Measurements from ENCODE around the gene PINLYP.

Gene PINLYP

GRCh38 chr19:43538922-43539321 is 36.7 kb upstream of the PINLYP start:
- Histone ChIP-seq H3K27me3 (ENCODE audit: insufficient read depth, low read length, poor library complexity, severe bottlenecking) (no peaks in the 10 kb centered on the region), H4K20me1 (ENCODE audit: insufficient read depth, low read length, poor library complexity, severe bottlenecking) (no peaks in the 10 kb centered on the region), H3K9me3 (ENCODE audit: insufficient read depth, low read depth, low read length) (no peaks in the 10 kb centered on the region), H2AFZ (ENCODE audit: low read length) (no peak overlapping the region), H3K4me2 (ENCODE audit: low read depth, low read length, poor library complexity, severe bottlenecking) (no peak overlapping the region), H3K4me3 (ENCODE audit: low read length, poor library complexity, severe bottlenecking) (no peak overlapping the region), H3K9ac (ENCODE audit: low read depth, low read length, poor library complexity, severe bottlenecking) (no peak overlapping the region), H3F3A (ENCODE audit: low read depth) (peaks cover 5% of the 10 kb centered on the region; the same call in 1 of the 2 replicates), H3K4me1 (ENCODE audit: insufficient read depth, low read length, poor library complexity, severe bottlenecking) (no peaks in the 10 kb centered on the region), H3K79me2 (ENCODE audit: insufficient read depth, low read length) (no peaks in the 10 kb centered on the region), H3K36me3 (ENCODE audit: insufficient read depth, low read length) (peaks cover 44% of the 10 kb centered on the region; the same call in 1 of the 2 replicates), H3K9me2 (replicated peaks; ENCODE audit: low read depth, low read length) (no peaks in the 10 kb centered on the region)
- no peak for TF ChIP-seq EZH2phosphoT487 (IDR thresholded peaks at IDR 0.05; ENCODE audit: borderline replicate concordance)
- TF ChIP-seq, protein P1, sequence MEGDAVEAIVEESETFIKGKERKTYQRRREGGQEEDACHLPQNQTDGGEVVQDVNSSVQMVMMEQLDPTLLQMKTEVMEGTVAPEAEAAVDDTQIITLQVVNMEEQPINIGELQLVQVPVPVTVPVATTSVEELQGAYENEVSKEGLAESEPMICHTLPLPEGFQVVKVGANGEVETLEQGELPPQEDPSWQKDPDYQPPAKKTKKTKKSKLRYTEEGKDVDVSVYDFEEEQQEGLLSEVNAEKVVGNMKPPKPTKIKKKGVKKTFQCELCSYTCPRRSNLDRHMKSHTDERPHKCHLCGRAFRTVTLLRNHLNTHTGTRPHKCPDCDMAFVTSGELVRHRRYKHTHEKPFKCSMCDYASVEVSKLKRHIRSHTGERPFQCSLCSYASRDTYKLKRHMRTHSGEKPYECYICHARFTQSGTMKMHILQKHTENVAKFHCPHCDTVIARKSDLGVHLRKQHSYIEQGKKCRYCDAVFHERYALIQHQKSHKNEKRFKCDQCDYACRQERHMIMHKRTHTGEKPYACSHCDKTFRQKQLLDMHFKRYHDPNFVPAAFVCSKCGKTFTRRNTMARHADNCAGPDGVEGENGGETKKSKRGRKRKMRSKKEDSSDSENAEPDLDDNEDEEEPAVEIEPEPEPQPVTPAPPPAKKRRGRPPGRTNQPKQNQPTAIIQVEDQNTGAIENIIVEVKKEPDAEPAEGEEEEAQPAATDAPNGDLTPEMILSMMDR (conservative IDR thresholded peaks at IDR 0.05; ENCODE audit: low read length) = no peak

- TF ChIP-seq EZH2phosphoT487 (IDR thresholded peaks at IDR 0.05; ENCODE audit: borderline replicate concordance) = no peak
- TF ChIP-seq, protein P1 (conservative IDR thresholded peaks at IDR 0.05; ENCODE audit: low read length) = no peak
- Histone ChIP-seq H3K79me2 (ENCODE audit: insufficient read depth, low read length) (no peaks in the 10 kb centered on the region), H3F3A (ENCODE audit: low read depth) (no peaks in the 10 kb centered on the region), H3K4me2 (ENCODE audit: low read depth, low read length, poor library complexity, severe bottlenecking) (no peak overlapping the region), H3K4me3 (ENCODE audit: low read length, poor library complexity, severe bottlenecking) (no peak overlapping the region), H3K36me3 (ENCODE audit: insufficient read depth, low read length) (peaks cover 50% of the 10 kb centered on the region; the same call in 1 of the 2 replicates), H3K27me3 (ENCODE audit: insufficient read depth, low read length, poor library complexity, severe bottlenecking) (no peaks in the 10 kb centered on the region), H4K20me1 (ENCODE audit: insufficient read depth, low read length, poor library complexity, severe bottlenecking) (no peaks in the 10 kb centered on the region), H3K9me2 (replicated peaks; ENCODE audit: low read depth, low read length) (no peaks in the 10 kb centered on the region), H3K9me3 (ENCODE audit: insufficient read depth, low read depth, low read length) (no peaks in the 10 kb centered on the region), H3K4me1 (ENCODE audit: insufficient read depth, low read length, poor library complexity, severe bottlenecking) (no peaks in the 10 kb centered on the region), H2AFZ (ENCODE audit: low read length) (no peak overlapping the region), H3K9ac (ENCODE audit: low read depth, low read length, poor library complexity, severe bottlenecking) (no peak overlapping the region)
These were observed 35.2 kb upstream of the PINLYP start for GRCh38 chr19:43540381-43540780.

- H3K4me1 ChIP-seq (ENCODE audit: insufficient read depth, low read length, poor library complexity, severe bottlenecking) = no peaks in the 10 kb centered on the region
- H3K9ac ChIP-seq (ENCODE audit: low read depth, low read length, poor library complexity, severe bottlenecking) = no peak overlapping the region
- H3K36me3 ChIP-seq (ENCODE audit: insufficient read depth, low read length) = peaks cover 51% of the 10 kb centered on the region; the same call in 1 of the 2 replicates
- H3K79me2 ChIP-seq (ENCODE audit: insufficient read depth, low read length) = no peaks in the 10 kb centered on the region
- no peaks in the 10 kb centered on the region for H3K9me2 ChIP-seq (replicated peaks; ENCODE audit: low read depth, low read length)
- no peaks in the 10 kb centered on the region for H3F3A ChIP-seq (ENCODE audit: low read depth)
- no peak for TF ChIP-seq EZH2phosphoT487 (IDR thresholded peaks at IDR 0.05; ENCODE audit: borderline replicate concordance)
- TF ChIP-seq, protein P1 (conservative IDR thresholded peaks at IDR 0.05; ENCODE audit: low read length) = no peak
- no peaks in the 10 kb centered on the region for H4K20me1 ChIP-seq (ENCODE audit: insufficient read depth, low read length, poor library complexity, severe bottlenecking)
- no peaks in the 10 kb centered on the region for H3K27me3 ChIP-seq (ENCODE audit: insufficient read depth, low read length, poor library complexity, severe bottlenecking)
- no peak overlapping the region for H3K4me2 ChIP-seq (ENCODE audit: low read depth, low read length, poor library complexity, severe bottlenecking)
- H2AFZ ChIP-seq (ENCODE audit: low read length) = no peak overlapping the region
- H3K9me3 ChIP-seq (ENCODE audit: insufficient read depth, low read depth, low read length) = no peaks in the 10 kb centered on the region
- H3K4me3 ChIP-seq (ENCODE audit: low read length, poor library complexity, severe bottlenecking) = no peak overlapping the region
These were observed 33.5 kb upstream of the PINLYP start for GRCh38 chr19:43541920-43542650.
